ENCODE data around the gene DTYMK.

Gene DTYMK

DNA sequence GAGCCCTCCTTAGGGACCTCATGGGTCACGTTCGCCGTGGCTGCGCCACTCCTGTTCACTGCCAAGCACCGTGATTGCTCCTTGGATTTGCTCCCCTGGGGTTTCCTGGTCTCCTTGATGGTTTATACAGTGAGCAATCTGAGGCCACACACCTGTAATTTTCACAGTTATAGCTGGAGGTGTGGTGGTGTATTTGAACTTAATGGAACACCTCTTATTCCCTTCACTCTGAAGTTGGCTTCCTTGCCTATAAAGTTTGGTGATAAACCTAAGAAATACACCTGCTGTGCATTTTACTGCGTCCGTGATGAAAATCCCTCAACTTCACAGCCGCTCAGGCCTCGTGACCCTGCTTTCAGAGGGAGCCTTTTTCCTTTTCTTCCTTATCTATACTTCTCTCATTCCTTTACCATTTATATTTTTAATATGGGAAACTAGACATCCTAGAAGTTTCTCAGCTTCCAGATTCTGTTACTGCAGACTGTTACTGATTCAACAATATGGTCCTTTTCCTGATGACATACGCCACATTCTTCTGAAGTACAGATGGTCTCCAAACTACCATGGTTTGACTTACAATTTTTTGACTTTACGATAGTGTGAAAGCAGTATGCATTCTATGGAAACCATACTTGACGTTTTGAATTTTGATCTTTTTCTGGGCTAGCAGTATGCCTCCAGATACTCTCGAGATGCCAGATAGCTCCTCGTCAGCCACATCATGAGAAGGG lies 40.5 kb downstream of the DTYMK start:
- DNase-seq: no peak

- DNase-seq: no peak
Observed at GRCh38 chr2:241645056-241645914, 41.3 kb downstream of the DTYMK start.

DNA sequence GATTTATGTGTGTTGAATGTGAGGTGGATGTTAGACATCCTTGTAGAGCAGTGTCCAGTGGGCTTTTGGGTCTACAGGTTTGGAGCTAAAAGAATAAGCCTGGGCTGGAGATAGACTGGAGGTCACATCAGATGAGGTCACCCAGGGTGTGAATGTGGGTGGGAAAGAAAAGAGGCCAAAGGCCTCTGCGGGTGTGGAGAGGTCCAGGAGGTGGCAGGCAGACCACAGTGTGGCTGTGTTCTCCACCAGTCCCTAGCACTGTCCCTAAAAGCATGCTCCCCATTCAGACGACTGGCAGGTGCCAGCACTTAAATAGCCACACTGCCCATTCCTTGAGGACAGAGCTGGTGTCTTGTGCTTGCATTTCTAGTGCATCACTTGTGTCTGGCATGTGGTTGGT lies 45.0 kb downstream of the DTYMK start:
- DNase-seq: no peak

GRCh38 chr2:241640165-241640795 lies 46.3 kb downstream of the DTYMK start:
- no peak for DNase-seq

DNA sequence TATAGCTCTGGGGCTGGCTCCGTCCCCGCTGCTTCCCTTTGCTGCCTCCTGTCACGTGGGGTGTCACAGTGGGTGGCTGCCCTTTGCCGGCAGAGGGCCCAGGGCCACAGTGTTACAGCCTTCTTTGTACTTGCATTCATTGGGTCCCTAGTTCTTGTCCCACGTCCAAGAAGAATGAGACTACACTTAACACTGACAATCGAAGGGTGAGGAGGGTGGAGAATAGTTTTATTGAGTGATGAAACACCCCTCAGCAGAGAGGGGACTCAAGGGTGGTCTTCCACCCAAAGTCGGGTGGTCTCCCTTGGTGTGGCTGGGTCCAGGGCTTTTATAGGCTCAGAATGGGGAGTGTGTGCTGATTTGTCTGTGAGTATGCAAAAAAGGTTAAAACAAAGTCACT lies 47.2 kb downstream of the DTYMK start:
- no peak for DNase-seq

- DNase-seq: no peak
Observed at GRCh38 chr2:241638940-241639339, 47.7 kb downstream of the DTYMK start.

DNA sequence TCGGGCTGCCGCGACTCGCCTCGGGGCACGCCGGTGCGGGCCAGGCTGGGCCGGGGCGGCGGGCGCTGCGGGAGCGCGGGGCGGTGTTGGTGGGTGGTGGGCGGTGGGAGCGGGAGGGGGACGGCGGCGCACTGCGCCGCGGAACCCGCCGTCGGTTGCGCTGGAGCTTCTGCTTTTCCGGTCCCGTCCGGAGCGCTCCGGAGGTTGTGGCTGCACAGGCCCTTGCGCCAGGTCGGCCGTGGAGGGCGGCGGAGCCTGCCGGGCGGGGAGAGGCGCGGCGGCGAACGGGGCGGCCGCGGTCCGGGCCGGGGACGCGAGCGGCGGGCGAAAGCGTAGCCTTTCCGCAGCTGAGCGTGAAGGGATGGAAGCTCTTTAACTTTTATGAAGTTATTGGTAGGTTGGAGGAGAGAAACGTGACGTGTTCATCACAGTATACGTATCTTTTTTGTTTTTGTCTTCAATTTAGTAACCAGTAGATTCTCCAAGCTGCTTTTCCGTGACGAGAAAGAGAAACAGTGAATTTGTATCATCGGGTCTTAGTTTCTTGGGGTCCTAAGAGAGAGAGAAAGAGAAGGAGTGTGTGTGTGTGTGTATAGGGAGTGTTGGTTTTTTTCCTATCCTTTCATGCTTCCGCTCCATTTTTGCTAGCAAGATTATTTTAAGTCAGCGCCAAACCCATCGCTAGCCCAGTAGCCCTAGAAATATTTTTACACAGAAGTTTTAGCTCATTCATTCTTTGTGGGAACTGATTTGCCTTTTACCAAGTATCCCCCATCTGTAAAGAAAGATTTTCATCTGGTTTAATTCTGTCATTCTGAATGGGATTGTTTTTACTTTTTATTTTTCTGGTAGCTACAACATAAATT lies 48.6 kb downstream of the DTYMK start:
- no peak for DNase-seq

GRCh38 chr2:241637018-241637794 lies 49.4 kb downstream of the DTYMK start, which contains the start of the genes ATG4B and THAP4:
Gene ATG4B (plus strand): TSS chr2:241637693. CDS start chr2:241637715, 22 bp downstream.
Gene THAP4 (minus strand): TSS chr2:241637158. CDS start chr2:241637017, 141 bp downstream.
- DNase-seq: peak; percentile 56 to 81

- DNase-seq: no peak
Observed at GRCh38 chr2:241636182-241637017, 50.2 kb downstream of the DTYMK start.

GRCh38 chr2:241635756-241636155 lies 50.9 kb downstream of the DTYMK start:
- DNase-seq: no peak

- DNase-seq: no peak
Observed at GRCh38 chr2:241633561-241633960, 53.1 kb downstream of the DTYMK start.

GRCh38 chr2:241632478-241633325 lies 53.9 kb downstream of the DTYMK start:
- no peak for DNase-seq

- no peak for DNase-seq
Observed at GRCh38 chr2:241629762-241630435, 56.7 kb downstream of the DTYMK start.

GRCh38 chr2:241627675-241628074 lies 58.9 kb downstream of the DTYMK start:
- no peak for DNase-seq

All from SW 1271 (cell line).